ENCODE measurements around the gene ITGA8. TPM values are rescaled to one million over a fixed set of nuclear protein-coding genes. Genes with fewer than 3 reads are reported as not detected.

Gene ITGA8
- total RNA-seq, 2 donors from 2014 or later: 2.1 to 3.5 TPM

- Histone ChIP-seq H3K27ac (no peak overlapping the region), H3K36me3 (no peaks in the 10 kb centered on the region), H3K4me3 (no peak overlapping the region), H3K9ac (ENCODE audit: low read depth in 2 of 2, low read length in 2 of 2) (no peak overlapping the region), H3K27me3 (no peaks in the 10 kb centered on the region), H3K9me3 (no peaks in the 10 kb centered on the region), H3K4me1 (no peaks in the 10 kb centered on the region)
- intact Hi-C loops (cut with DNase I): no loop called here
- no peak for TF ChIP-seq CTCF (IDR thresholded peaks at IDR 0.05)
- no peak for DNase-seq
Measured at GRCh38 chr10:15661574-15661973, 58.1 kb downstream of the ITGA8 start.

GRCh38 chr10:15660990-15661389 lies 58.7 kb downstream of the ITGA8 start:
- no peak for TF ChIP-seq CTCF (IDR thresholded peaks at IDR 0.05)
- H3K9me3 ChIP-seq: no peaks in the 10 kb centered on the region
- H3K36me3 ChIP-seq: no peaks in the 10 kb centered on the region
- H3K4me3 ChIP-seq: no peak overlapping the region
- H3K27me3 ChIP-seq: no peaks in the 10 kb centered on the region
- H3K4me1 ChIP-seq: no peaks in the 10 kb centered on the region
- intact Hi-C loops (cut with DNase I): no loop called here
- H3K27ac ChIP-seq: no peak overlapping the region
- no peak for DNase-seq
- H3K9ac ChIP-seq (ENCODE audit: low read depth in 2 of 2, low read length in 2 of 2): no peak overlapping the region

- Histone ChIP-seq H3K9ac (ENCODE audit: low read depth in 2 of 2, low read length in 2 of 2) (no peak overlapping the region), H3K27ac (no peak overlapping the region), H3K9me3 (no peaks in the 10 kb centered on the region), H3K4me3 (no peak overlapping the region), H3K4me1 (no peaks in the 10 kb centered on the region), H3K36me3 (no peaks in the 10 kb centered on the region), H3K27me3 (no peaks in the 10 kb centered on the region)
- no peak for TF ChIP-seq CTCF (IDR thresholded peaks at IDR 0.05)
- intact Hi-C loops (cut with DNase I): no loop called here
- DNase-seq: no peak
Measured at GRCh38 chr10:15658069-15658702, 61.5 kb downstream of the ITGA8 start.

GRCh38 chr10:15652757-15653156 lies 67.0 kb downstream of the ITGA8 start:
- H3K36me3 ChIP-seq: no peaks in the 10 kb centered on the region
- H3K27ac ChIP-seq: no peak overlapping the region
- H3K4me3 ChIP-seq: no peak overlapping the region
- no peaks in the 10 kb centered on the region for H3K27me3 ChIP-seq
- intact Hi-C loops (cut with DNase I): no loop called here
- H3K4me1 ChIP-seq: no peaks in the 10 kb centered on the region
- H3K9me3 ChIP-seq: no peaks in the 10 kb centered on the region
- no peak for TF ChIP-seq CTCF (IDR thresholded peaks at IDR 0.05)
- H3K9ac ChIP-seq (ENCODE audit: low read depth in 2 of 2, low read length in 2 of 2): no peak overlapping the region
- DNase-seq: no peak

- H3K27me3 ChIP-seq: no peaks in the 10 kb centered on the region
- H3K4me3 ChIP-seq: no peak overlapping the region
- no peak overlapping the region for H3K9ac ChIP-seq (ENCODE audit: low read depth in 2 of 2, low read length in 2 of 2)
- H3K36me3 ChIP-seq: no peaks in the 10 kb centered on the region
- intact Hi-C loops (cut with DNase I): no loop called here
- H3K4me1 ChIP-seq: no peaks in the 10 kb centered on the region
- TF ChIP-seq CTCF (IDR thresholded peaks at IDR 0.05): no peak
- no peak overlapping the region for H3K27ac ChIP-seq
- DNase-seq: no peak
- no peaks in the 10 kb centered on the region for H3K9me3 ChIP-seq
Measured at GRCh38 chr10:15652117-15652516, 67.6 kb downstream of the ITGA8 start.
